ENCODE measurements around the gene SEC23A. TPM values are rescaled to one million over a fixed set of nuclear protein-coding genes. Genes with fewer than 3 reads are reported as not detected.

Gene SEC23A
- total RNA-seq, 4 donors from 2014 or later: 88.6 to 290 (median 162) TPM

- 79 to 90% methylated on average over 4 to 7 of the region's 7 CpGs for WGBS, 2 donors (ENCODE audit: low coverage in 1 of 2)
- peaks cover 0 to 84% (median 36%) of the 10 kb centered on the region in 4 donors for H3K36me3 ChIP-seq
- H3K4me3 ChIP-seq: no peak overlapping the region
- no peak for DNase-seq
- no peak overlapping the region for H3K27ac ChIP-seq
- intact Hi-C loops (cut with DNase I; ENCODE audit: low total_unique reads): no loop called here
- in situ Hi-C loops (cut with MboI; ENCODE audit: low pct_ligation_motif_present in 1 of 4, low pct_unique_long_range_greater_than_20kb in 1 of 4, low sequenced_read_pairs in 3 of 4): no loop called here
- no peaks in the 10 kb centered on the region for H3K9me3 ChIP-seq
- TF ChIP-seq CTCF (IDR thresholded peaks at IDR 0.05): no peak
- TF ChIP-seq EP300 (IDR thresholded peaks at IDR 0.05; ENCODE audit: low read depth): no peak
- TF ChIP-seq POLR2A (IDR thresholded peaks at IDR 0.05): no peak
- no peak for TF ChIP-seq POLR2AphosphoS5 (IDR thresholded peaks at IDR 0.05)
- peaks cover 0 to 3% (median 1%) of the 10 kb centered on the region in 4 donors for H3K4me1 ChIP-seq
- no peaks in the 10 kb centered on the region for H3K27me3 ChIP-seq
Observed at GRCh38 chr14:39085933-39086332, 17.1 kb downstream of the SEC23A start.

- no peaks in the 10 kb centered on the region for H3K27me3 ChIP-seq
- H3K9me3 ChIP-seq: no peaks in the 10 kb centered on the region
- DNase-seq: no peak
- peaks cover 0 to 86% (median 30%) of the 10 kb centered on the region in 4 donors for H3K36me3 ChIP-seq
- 72 to 74% methylated on average over 5 of the region's 5 CpGs for WGBS, 2 donors (ENCODE audit: low coverage in 1 of 2)
- H3K4me3 ChIP-seq: no peak overlapping the region
- intact Hi-C loops (cut with DNase I; ENCODE audit: low total_unique reads) (no loop called here), in situ Hi-C loops (cut with MboI; ENCODE audit: low pct_ligation_motif_present in 1 of 4, low pct_unique_long_range_greater_than_20kb in 1 of 4, low sequenced_read_pairs in 3 of 4) (no loop called here)
- TF ChIP-seq POLR2AphosphoS5 (IDR thresholded peaks at IDR 0.05): no peak
- TF ChIP-seq CTCF (IDR thresholded peaks at IDR 0.05): no peak
- TF ChIP-seq POLR2A (IDR thresholded peaks at IDR 0.05): no peak
- no peaks in the 10 kb centered on the region for H3K4me1 ChIP-seq
- H3K27ac ChIP-seq: no peak overlapping the region
Observed at GRCh38 chr14:39083127-39083526, 19.9 kb downstream of the SEC23A start.

- no peak for TF ChIP-seq POLR2A (IDR thresholded peaks at IDR 0.05)
- no peak for TF ChIP-seq CTCF (IDR thresholded peaks at IDR 0.05)
- TF ChIP-seq EP300 (IDR thresholded peaks at IDR 0.05; ENCODE audit: low read depth): no peak
- no peak for TF ChIP-seq POLR2AphosphoS5 (IDR thresholded peaks at IDR 0.05)
- H3K9me3 ChIP-seq: no peaks in the 10 kb centered on the region
- DNase-seq: no peak
- no peak overlapping the region for H3K4me3 ChIP-seq
- H3K27ac ChIP-seq: no peak overlapping the region
- in situ Hi-C loops (cut with MboI; ENCODE audit: low pct_ligation_motif_present in 1 of 4, low pct_unique_long_range_greater_than_20kb in 1 of 4, low sequenced_read_pairs in 3 of 4) (no loop called here), intact Hi-C loops (cut with DNase I; ENCODE audit: low total_unique reads) (no loop called here)
- WGBS, 2 donors (ENCODE audit: low coverage in 1 of 2): 79 to 100% methylated on average over 1 of the region's 1 CpG
- no peaks in the 10 kb centered on the region for H3K4me1 ChIP-seq
- no peaks in the 10 kb centered on the region for H3K27me3 ChIP-seq
- H3K36me3 ChIP-seq: peaks cover 0 to 83% (median 27%) of the 10 kb centered on the region in 4 donors
Observed at GRCh38 chr14:39080886-39081285, 22.1 kb downstream of the SEC23A start.

- in situ Hi-C loops (cut with MboI; ENCODE audit: low pct_ligation_motif_present in 1 of 4, low pct_unique_long_range_greater_than_20kb in 1 of 4, low sequenced_read_pairs in 3 of 4): no loop called here
- H3K9me3 ChIP-seq: no peaks in the 10 kb centered on the region
- intact Hi-C loops (cut with DNase I; ENCODE audit: low total_unique reads): no loop called here
- no peak for TF ChIP-seq POLR2AphosphoS5 (IDR thresholded peaks at IDR 0.05)
- no peak for TF ChIP-seq EP300 (IDR thresholded peaks at IDR 0.05; ENCODE audit: low read depth)
- TF ChIP-seq CTCF (IDR thresholded peaks at IDR 0.05): no peak
- no peak for TF ChIP-seq POLR2A (IDR thresholded peaks at IDR 0.05)
- no peaks in the 10 kb centered on the region for H3K27me3 ChIP-seq
- no peak for DNase-seq
- WGBS, 2 donors (ENCODE audit: low coverage in 1 of 2): 92% methylated on average over 2 of the region's 2 CpGs; no CpG with 5 or more reads in 1 of the 2 donors
- H3K36me3 ChIP-seq: peaks cover 0 to 63% (median 31%) of the 10 kb centered on the region in 4 donors
- no peaks in the 10 kb centered on the region for H3K4me1 ChIP-seq
- no peak overlapping the region for H3K27ac ChIP-seq
- H3K4me3 ChIP-seq: no peak overlapping the region
Observed at GRCh38 chr14:39071096-39071495, 31.9 kb downstream of the SEC23A start.
